ENCODE measurements around the gene PLOD3.

PLOD3 gene

DNA sequence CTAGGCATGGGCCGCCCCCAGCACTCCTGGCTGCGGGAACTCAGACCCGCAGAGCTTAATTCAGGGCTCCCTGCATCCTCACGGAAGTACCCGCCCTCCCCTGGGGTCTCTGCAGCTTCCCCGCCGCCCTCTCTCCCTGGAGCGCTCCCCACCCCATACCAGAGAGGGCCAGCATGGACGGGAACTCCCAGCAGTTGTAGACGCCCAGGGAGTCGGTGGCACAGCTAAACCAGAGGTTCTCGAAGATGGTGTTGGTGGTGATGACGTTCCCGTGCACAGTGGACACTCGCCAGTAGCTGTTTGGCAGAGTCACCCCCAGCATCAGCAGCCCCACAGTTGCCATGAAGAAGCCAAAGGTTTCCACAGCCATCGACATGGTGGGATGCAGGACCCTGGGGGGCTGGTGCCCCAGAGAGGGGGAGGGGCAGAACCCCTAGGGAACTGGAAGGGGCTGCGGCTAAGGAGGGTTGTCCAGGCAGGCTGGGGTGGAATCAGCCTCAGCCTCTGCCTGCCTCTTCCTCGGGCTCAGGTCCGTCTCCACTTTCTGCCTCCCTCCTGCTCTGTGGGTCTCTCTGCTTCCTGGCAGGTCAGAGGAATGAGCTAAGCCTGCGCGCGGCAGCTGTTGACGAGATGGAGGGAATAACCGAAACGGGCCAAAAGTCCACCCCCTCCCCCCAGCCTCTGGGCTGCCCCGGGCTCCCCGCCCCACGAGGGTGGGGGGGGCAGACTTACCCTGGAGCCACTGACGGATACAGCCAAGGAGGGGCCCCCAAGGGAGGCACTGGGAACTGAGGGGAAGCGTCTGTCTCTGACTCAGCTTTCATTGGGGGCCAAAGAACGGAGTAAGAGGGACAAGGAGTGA, 20.1 kb upstream of the PLOD3 start, which contains the start of gene CLDN15:
Gene CLDN15, minus strand, starts transcription at position 597 of the 862 bp plus-strand sequence. Its CDS starts 221 bp downstream, at position 376.
- no peak within 1 kb of the TSS for H3K4me3 ChIP-seq (ENCODE audit: low read depth, low read length)

DNA sequence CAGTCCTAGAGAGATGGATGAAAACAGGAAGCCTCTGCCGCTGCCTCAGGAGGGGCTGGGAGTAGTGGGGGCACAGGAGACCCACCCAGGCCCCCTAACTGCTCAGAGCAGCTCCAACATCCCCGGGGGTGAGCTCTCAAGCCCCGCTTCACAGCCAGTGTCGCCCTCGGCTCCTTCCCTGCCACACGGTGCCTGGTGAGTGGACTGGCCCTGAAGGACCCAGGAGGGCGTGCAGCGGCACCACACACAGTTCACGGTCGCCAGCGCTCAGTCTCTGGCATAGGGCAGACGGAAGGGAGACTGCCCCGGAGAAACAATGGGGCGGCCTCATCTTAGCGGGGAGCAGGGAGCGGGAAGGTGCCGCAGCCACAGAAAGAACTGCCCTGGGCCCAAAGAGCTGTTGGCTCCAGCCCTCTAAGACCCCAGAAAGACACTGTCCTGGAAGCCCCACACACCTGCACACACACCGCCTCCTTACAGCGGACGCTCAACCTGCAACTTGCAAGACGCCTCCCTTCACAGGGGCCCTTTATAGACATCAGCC, 19.0 kb upstream of the PLOD3 start:
- TF ChIP-seq, protein P1, sequence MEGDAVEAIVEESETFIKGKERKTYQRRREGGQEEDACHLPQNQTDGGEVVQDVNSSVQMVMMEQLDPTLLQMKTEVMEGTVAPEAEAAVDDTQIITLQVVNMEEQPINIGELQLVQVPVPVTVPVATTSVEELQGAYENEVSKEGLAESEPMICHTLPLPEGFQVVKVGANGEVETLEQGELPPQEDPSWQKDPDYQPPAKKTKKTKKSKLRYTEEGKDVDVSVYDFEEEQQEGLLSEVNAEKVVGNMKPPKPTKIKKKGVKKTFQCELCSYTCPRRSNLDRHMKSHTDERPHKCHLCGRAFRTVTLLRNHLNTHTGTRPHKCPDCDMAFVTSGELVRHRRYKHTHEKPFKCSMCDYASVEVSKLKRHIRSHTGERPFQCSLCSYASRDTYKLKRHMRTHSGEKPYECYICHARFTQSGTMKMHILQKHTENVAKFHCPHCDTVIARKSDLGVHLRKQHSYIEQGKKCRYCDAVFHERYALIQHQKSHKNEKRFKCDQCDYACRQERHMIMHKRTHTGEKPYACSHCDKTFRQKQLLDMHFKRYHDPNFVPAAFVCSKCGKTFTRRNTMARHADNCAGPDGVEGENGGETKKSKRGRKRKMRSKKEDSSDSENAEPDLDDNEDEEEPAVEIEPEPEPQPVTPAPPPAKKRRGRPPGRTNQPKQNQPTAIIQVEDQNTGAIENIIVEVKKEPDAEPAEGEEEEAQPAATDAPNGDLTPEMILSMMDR (IDR thresholded peaks at IDR 0.05; ENCODE audit: borderline replicate concordance, insufficient read depth, low read depth, low read length), result no peak

More for the DNA sequence above, 20.1 kb upstream of the PLOD3 start, which contains the start of gene CLDN15:
- TF ChIP-seq, protein P1 (IDR thresholded peaks at IDR 0.05; ENCODE audit: borderline replicate concordance, insufficient read depth, low read depth, low read length), result no peak

DNA sequence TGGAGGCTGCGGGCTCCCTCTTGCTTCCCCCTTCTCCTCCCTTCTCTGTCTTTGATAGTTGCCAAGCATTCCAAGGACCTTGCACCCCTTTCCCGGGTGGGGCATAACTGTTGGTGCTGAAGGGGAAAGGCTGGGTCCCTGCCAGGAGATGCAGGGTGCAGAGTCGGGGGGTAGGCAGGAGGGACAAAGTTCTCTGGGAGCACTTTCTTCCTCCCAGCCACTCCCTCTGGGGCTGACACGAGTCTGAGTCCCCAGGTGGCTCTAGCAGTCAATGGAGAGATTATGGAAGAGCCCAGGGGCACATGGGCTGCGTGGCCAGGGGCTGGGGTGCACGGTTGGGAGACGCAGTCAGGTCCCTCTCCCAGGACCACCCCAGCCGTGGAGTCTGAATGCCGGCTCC, 18.1 kb upstream of the PLOD3 start:
- TF ChIP-seq, protein P1 (IDR thresholded peaks at IDR 0.05; ENCODE audit: borderline replicate concordance, insufficient read depth, low read depth, low read length), result no peak
- H3K4me3 ChIP-seq (ENCODE audit: low read depth, low read length), result no peak overlapping the region

More for the DNA sequence above, 19.0 kb upstream of the PLOD3 start:
- no peak overlapping the region for H3K4me3 ChIP-seq (ENCODE audit: low read depth, low read length)

DNA sequence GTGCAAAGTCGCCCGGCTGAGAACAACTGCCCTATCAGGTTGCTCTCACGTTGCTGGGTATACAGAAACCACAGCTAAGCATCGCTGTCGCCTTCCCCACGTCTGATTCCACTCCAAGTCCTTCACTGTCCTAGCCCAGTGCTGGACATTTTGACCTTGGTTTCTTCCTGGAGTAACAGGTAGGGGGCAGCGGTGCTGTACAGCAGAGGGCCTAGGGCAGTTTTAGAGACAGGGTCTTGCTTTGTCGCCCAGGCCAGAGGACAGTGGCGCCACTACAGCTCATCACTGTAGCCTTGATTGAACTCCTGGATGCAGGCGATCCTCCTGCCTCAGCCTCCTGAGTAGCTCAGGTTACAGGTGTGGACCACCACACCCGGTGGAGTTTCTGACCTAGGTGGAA, 17.7 kb upstream of the PLOD3 start:
- TF ChIP-seq, protein P1 (IDR thresholded peaks at IDR 0.05; ENCODE audit: borderline replicate concordance, insufficient read depth, low read depth, low read length), result no peak
- no peak overlapping the region for H3K4me3 ChIP-seq (ENCODE audit: low read depth, low read length)

DNA sequence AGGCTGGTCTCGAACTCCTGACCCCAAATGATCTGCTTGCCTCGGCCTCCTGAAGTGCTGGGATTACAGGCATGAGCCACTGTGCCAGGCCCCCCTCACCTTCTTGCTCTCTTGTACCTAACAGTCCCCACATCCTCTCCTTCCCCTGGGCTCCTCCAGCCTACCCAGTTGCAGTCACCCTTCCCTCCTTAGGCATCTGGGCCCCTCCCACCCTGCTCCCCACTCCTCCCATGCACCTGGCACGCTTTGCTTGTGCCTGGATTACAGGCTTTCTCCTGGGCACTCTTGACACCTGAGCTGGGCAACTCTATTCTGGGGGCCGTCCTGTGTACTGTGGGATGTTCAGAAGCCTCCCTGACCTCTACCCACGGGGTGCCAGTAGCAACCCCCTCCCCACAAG, 17.3 kb upstream of the PLOD3 start:
- no peak overlapping the region for H3K4me3 ChIP-seq (ENCODE audit: low read depth, low read length)

DNA sequence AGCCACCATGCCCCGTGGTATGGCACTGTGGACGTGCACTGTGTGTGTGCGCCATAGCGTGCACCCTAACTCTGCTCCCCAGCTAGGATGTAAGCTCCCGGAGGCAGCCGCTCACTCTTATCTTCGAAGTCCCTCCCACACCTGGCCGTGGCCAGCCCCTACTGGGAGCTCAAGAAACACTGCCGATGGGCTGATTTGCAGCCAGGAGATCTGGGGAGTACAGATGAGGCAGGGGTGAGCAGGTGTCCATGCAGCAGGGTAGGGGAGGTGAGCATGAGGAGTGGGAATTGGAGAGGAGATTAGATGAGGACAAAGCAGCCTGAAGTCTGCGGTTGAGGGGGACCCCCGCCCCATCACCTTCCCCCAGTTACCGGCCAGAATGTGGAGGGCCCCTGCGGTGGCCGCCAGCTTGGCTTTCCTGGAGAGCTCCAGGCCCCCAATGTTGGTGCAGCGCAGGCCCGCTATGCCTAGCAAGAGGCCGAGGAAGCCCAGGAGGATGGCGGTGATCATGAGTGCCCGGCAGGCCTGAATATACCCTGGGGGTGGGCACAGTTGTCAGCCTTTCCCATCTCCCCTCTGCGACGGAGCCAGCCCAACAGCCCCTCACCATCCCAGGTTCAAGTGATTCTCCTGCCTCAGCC, 16.6 kb upstream of the PLOD3 start:
- H3K4me3 ChIP-seq (ENCODE audit: low read depth, low read length), result no peak overlapping the region
- TF ChIP-seq, protein P1 (IDR thresholded peaks at IDR 0.05; ENCODE audit: borderline replicate concordance, insufficient read depth, low read depth, low read length), result no peak

More for the DNA sequence above, 17.3 kb upstream of the PLOD3 start:
- TF ChIP-seq, protein P1 (IDR thresholded peaks at IDR 0.05; ENCODE audit: borderline replicate concordance, insufficient read depth, low read depth, low read length), result no peak

Measured in GM12875 (cell line).